Hair follicle dermal papilla cell (primary cell): ENCODE results near the gene CDC37L1. TPM values are rescaled to one million over a fixed set of nuclear protein-coding genes. Genes with fewer than 3 reads are reported as not detected.

Source experiments
- total RNA-seq: library from RNA; depleted of rRNA; stranded (reverse); fragments of >200 nt; gene quantifications from 2 replicates; pipeline ENCODE4 v1.2.3, GENCODE V29; 2012

The CDC37L1 gene
- 19.1 and 19.9 TPM in 2 replicates for total RNA-seq

DNA sequence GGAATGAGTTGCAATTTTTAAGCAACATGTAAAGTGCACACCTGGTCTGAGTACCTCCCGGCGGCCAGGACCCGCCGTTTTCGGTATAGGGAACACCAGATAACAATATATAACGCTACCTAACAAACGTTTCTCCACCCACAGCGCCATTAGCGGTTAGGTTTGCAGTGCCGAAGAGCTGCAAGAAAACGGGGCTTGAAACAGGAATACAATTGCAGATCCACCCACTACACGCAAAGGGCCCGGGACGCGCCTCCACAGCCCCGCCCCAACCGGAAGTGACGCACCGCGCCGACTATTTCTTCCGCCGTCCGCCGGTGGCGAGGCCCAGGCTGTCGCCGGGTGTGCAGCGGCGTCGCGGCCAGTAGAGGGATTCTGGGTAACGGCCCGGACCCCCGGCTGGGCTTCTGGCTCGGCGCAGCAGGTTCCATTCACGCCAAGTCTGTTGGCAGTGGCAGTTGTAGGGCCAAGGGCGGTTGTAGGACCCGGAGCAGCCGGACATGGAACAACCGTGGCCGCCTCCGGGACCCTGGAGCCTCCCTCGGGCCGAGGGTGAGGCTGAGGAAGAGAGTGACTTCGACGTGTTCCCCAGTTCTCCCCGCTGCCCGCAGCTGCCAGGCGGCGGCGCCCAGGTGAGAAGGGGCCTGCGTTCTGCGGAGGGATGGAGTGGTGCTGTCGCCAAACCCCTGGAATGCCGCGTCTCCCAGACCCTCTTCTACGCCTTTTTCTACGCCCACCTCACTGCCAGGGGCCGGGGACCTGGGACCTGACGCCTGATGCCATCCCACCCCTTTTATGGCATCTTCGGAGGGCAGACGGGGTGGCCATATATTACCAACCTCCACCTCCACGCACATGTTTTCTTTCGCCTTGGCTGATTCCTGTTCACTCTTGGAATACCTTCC, at the start of gene CDC37L1:
CDC37L1 (plus strand) TSS at position 302 of the 905 bp plus-strand sequence; CDS start at position 501, 199 bp downstream.

DNA sequence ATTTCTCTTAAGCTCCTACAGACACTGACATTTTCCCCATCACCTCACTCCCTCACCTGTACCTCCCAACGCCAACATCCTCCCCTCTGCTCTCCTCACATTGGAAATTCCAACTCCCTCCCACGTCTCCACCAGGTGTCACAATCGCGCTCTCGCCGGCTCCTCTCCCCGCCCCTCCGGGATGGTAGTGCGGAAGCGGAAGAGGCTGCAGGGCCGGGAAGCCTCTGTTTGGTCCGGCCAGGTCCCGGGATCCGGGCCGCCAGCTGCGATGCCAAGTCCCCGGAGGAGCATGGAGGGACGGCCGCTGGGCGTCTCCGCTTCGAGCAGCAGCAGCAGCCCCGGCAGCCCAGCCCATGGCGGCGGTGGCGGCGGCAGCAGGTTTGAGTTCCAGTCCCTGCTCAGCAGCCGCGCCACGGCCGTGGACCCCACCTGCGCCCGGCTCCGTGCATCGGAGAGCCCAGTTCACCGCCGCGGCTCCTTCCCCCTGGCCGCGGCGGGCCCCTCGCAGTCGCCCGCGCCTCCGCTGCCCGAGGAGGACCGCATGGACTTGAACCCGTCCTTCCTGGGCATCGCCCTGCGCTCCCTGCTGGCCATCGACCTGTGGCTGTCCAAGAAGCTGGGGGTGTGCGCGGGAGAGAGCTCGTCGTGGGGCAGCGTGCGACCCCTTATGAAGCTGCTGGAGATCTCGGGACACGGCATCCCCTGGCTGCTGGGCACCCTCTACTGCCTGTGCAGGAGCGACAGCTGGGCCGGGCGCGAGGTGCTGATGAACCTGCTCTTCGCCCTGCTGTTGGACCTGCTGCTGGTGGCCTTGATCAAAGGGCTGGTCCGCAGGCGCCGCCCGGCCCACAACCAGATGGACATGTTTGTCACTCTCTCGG, 17.0 kb upstream of the CDC37L1 start, which contains the start of gene PLPP6:
PLPP6 (plus strand) TSS at position 187 of the 881 bp plus-strand sequence; CDS start at position 269, 82 bp downstream.

DNA sequence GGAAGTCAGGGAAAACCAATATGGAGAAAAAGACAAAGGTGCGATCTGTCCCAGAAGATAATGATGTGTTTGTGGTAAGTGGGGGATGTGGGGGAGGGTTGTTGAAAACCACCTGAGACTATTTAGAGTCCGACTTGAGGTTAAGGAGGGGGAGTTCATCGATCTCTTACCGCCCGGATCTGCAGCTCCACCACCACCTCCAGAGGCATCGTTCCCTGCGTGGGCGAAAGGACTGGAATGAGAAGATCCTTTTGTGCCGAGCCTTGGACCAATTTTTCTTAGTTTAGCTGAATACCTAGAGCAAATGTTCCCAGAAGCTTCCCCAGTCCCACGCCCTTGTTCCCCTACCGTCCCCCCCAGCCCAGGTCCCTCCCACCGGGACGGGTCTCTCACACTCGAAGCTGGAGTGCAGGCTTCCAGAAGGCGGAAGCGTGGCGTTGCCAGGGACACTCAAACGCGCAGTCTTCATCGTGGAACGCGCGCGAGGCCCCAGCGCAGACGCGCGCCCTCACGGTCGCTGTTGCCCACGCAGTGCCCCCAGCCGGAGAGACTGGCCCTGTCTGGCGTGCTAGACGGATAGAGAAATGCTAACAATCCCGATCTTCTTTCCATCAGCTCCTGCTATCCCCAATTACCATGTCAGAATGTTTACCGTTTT, 13.2 kb upstream of the CDC37L1 start, which contains the start of gene SPATA6L:
SPATA6L (minus strand) TSS at position 439 of the 658 bp plus-strand sequence; CDS start at position 209, 230 bp downstream.

DNA sequence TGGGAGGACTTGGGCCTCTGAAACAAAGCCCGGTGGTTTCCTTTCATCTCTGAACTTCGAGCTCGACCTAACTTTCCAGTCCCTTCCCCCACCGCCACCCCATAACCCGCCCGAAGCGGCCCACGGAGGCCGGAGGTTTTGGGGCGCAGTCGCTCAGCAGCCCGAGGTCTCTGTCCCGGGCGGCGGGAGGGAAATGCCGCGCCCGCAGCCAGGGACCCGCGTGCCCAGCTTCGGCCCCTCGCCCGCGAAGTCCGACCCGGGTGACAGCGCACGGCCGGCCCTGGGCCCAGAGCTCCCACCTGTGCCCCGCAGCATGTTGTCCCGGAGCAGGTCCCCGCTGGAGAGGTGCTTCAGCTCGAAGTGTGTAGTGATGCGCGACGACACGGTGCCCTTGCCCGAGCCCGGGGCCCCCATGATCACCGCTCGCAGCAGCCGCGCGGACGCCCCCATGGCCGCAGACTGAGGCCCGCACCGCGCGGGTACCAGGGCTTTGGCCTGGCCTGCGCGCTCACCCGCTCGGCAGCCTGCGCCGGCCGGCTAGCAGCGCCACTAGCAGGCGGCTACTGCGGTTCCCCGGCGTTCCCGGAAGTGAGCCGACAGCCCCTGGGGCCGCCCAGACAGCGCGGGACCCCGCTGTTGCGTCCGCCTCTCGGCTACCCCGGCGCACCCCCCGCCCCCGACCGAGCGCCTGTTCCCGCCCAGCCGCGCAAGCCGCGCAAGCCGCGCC, 61.4 kb downstream of the CDC37L1 start, which contains the start of gene AK3:
AK3 (minus strand) TSS at position 565 of the 727 bp plus-strand sequence; CDS start at position 450, 115 bp downstream.

Other genes starting within 250 kb of the CDC37L1 start
- 5.4 and 8.3 TPM in 2 replicates for gene SLC1A1, start 189.1 kb upstream of the CDC37L1 start, total RNA-seq
- 7.5 and 8.5 TPM in 2 replicates for gene PLPP6, start 17.3 kb upstream of the CDC37L1 start, total RNA-seq
- 0.65 and 0.73 TPM in 2 replicates for gene SPATA6L, start 13.1 kb upstream of the CDC37L1 start, total RNA-seq
- 69.0 and 81.0 TPM in 2 replicates for gene AK3, start 61.6 kb downstream of the CDC37L1 start, total RNA-seq
- gene RCL1, start 113.4 kb downstream of the CDC37L1 start, total RNA-seq, result 10.9 and 13.1 TPM in 2 replicates